ENCODE data around the gene DNAH9.

DNAH9 gene

GRCh38 chr17:11739848-11740247 is 141.6 kb downstream of the DNAH9 start:
- in situ Hi-C loops (cut with HindIII; ENCODE audit: low sequenced_read_pairs) = no loop called here
- no peak overlapping the region for H3K4me3 ChIP-seq (ENCODE audit: low read depth, low read length)
- DNase-seq (ENCODE audit: low read depth, low spot score) = no peak
- no peak for TF ChIP-seq CTCF (IDR thresholded peaks at IDR 0.05; ENCODE audit: low read depth, low read length)

GRCh38 chr17:11742886-11743285 is 144.6 kb downstream of the DNAH9 start:
- DNase-seq (ENCODE audit: low read depth, low spot score) = no peak
- in situ Hi-C loops (cut with HindIII; ENCODE audit: low sequenced_read_pairs) = no loop called here
- no peak for TF ChIP-seq CTCF (IDR thresholded peaks at IDR 0.05; ENCODE audit: low read depth, low read length)
- no peak overlapping the region for H3K4me3 ChIP-seq (ENCODE audit: low read depth, low read length)

GRCh38 chr17:11744696-11745095 is 146.4 kb downstream of the DNAH9 start:
- H3K4me3 ChIP-seq (ENCODE audit: low read depth, low read length) = no peak overlapping the region
- in situ Hi-C loops (cut with HindIII; ENCODE audit: low sequenced_read_pairs) = no loop called here
- no peak for TF ChIP-seq CTCF (IDR thresholded peaks at IDR 0.05; ENCODE audit: low read depth, low read length)
- no peak for DNase-seq (ENCODE audit: low read depth, low spot score)

- in situ Hi-C loops (cut with HindIII; ENCODE audit: low sequenced_read_pairs) = no loop called here
- TF ChIP-seq CTCF (IDR thresholded peaks at IDR 0.05; ENCODE audit: low read depth, low read length) = no peak
- DNase-seq (ENCODE audit: low read depth, low spot score) = no peak
Measured at GRCh38 chr17:11747441-11747840, 149.2 kb downstream of the DNAH9 start.

GRCh38 chr17:11757815-11758214 is 159.5 kb downstream of the DNAH9 start:
- in situ Hi-C loops (cut with HindIII; ENCODE audit: low sequenced_read_pairs) = no loop called here
- no peak for TF ChIP-seq CTCF (IDR thresholded peaks at IDR 0.05; ENCODE audit: low read depth, low read length)
- H3K4me3 ChIP-seq (ENCODE audit: low read depth, low read length) = no peak overlapping the region

More at GRCh38 chr17:11747441-11747840, 149.2 kb downstream of the DNAH9 start:
- no peak overlapping the region for H3K4me3 ChIP-seq (ENCODE audit: low read depth, low read length)

GRCh38 chr17:11768106-11768505 is 169.8 kb downstream of the DNAH9 start:
- no peak for TF ChIP-seq CTCF (IDR thresholded peaks at IDR 0.05; ENCODE audit: low read depth, low read length)
- no peak overlapping the region for H3K4me3 ChIP-seq (ENCODE audit: low read depth, low read length)
- in situ Hi-C loops (cut with HindIII; ENCODE audit: low sequenced_read_pairs) = no loop called here
- DNase-seq (ENCODE audit: low read depth, low spot score) = no peak

More at GRCh38 chr17:11757815-11758214, 159.5 kb downstream of the DNAH9 start:
- no peak for DNase-seq (ENCODE audit: low read depth, low spot score)

- no peak for DNase-seq (ENCODE audit: low read depth, low spot score)
- no peak overlapping the region for H3K4me3 ChIP-seq (ENCODE audit: low read depth, low read length)
- in situ Hi-C loops (cut with HindIII; ENCODE audit: low sequenced_read_pairs) = no loop called here
- TF ChIP-seq CTCF (IDR thresholded peaks at IDR 0.05; ENCODE audit: low read depth, low read length) = no peak
Measured at GRCh38 chr17:11768981-11769380, 170.7 kb downstream of the DNAH9 start.
